Astrocyte of the spinal cord (primary cell): ENCODE data around the gene MT1E.

Source experiments
- DNase-seq: peaks from one replicate; pipeline ENCODE4 v3.0.0; 2011; ENCODE audit warnings: low read depth, low spot score
- H3K4me3 ChIP-seq: 2 replicates; pipeline ENCODE4 v1.5.1; 2011; ENCODE audit warnings: low read depth, mild to moderate bottlenecking, low read length, moderate library complexity
- CTCF ChIP-seq: IDR thresholded peaks from 2 replicates; pipeline ENCODE4 v1.5.1; 2012; ENCODE audit warnings: low read depth, mild to moderate bottlenecking, low read length, inconsistent platforms
- in situ Hi-C: cut with HindIII; loops from 2 replicates; pipeline ENCODE4 v1.10.0; 2017; ENCODE audit warnings: low sequenced_read_pairs

MT1E gene

GRCh38 chr16:56610017-56610608, 15.5 kb upstream of the MT1E start:
- DNase-seq, result peak; percentile 94
- no peak for TF ChIP-seq CTCF
- in situ Hi-C loops, result no loop called here
- peak overlapping the region; percentile 90 for H3K4me3 ChIP-seq

- no peak for DNase-seq
- no peak overlapping the region for H3K4me3 ChIP-seq
- in situ Hi-C loops, result no loop called here
- no peak for TF ChIP-seq CTCF
These were observed 14.9 kb upstream of the MT1E start for GRCh38 chr16:56610609-56611111.

- H3K4me3 ChIP-seq, result no peak overlapping the region
- in situ Hi-C loops, result no loop called here
- TF ChIP-seq CTCF, result no peak
- DNase-seq, result peak; percentile 34
These were observed 14.2 kb upstream of the MT1E start for GRCh38 chr16:56611281-56611833.

GRCh38 chr16:56613706-56614105, 11.9 kb upstream of the MT1E start:
- in situ Hi-C loops, result no loop called here
- TF ChIP-seq CTCF, result no peak
- DNase-seq, result no peak
- no peak overlapping the region for H3K4me3 ChIP-seq

- H3K4me3 ChIP-seq, result no peak overlapping the region
- DNase-seq, result peak; percentile 80
These were observed 11.0 kb upstream of the MT1E start for GRCh38 chr16:56614549-56614991.

GRCh38 chr16:56615353-56615752, 10.2 kb upstream of the MT1E start:
- DNase-seq, result no peak
- H3K4me3 ChIP-seq, result no peak overlapping the region
- in situ Hi-C loops, result no loop called here
- no peak for TF ChIP-seq CTCF

More at GRCh38 chr16:56614549-56614991, 11.0 kb upstream of the MT1E start:
- in situ Hi-C loops, result no loop called here
- no peak for TF ChIP-seq CTCF
